Smooth muscle cell (in vitro differentiated cells): ENCODE data around the gene FAM168A. TPM values are rescaled to one million over a fixed set of nuclear protein-coding genes. Genes with fewer than 3 reads are reported as not detected.
A peak's percentile ranks its signal among the peaks of the same experiment; 100 is the strongest.

Source experiments
- DNase-seq: peaks from one replicate; lab custom pipeline; 2025; ENCODE audit not compliant: unreplicated experiment; lab: John Stamatoyannopoulos, UW
- H2AFZ ChIP-seq: fragments of 200-600 bp; sonication (generic); 2 replicates; pipeline ENCODE4 v1.6.0; 2016; ENCODE audit warnings: antibody characterized with exemption, low read depth, mild to moderate bottlenecking
- H3F3A ChIP-seq: fragments of 200-600 bp; sonication (generic); 2 replicates; pipeline ENCODE4 v1.6.0; 2017; ENCODE audit warnings: antibody characterized with exemption, low read depth
- H3K27ac ChIP-seq: fragments of 200-600 bp; sonication (generic); 2 replicates; pipeline ENCODE4 v1.5.1; 2016; ENCODE audit warnings: low read depth, mild to moderate bottlenecking
- H3K27me3 ChIP-seq: fragments of 200-600 bp; sonication (generic); 2 replicates; pipeline ENCODE4 v1.6.1; 2016; ENCODE audit warnings: low read depth, mild to moderate bottlenecking
- H3K36me3 ChIP-seq: fragments of 200-600 bp; sonication (generic); 2 replicates; pipeline ENCODE4 v1.5.1; 2016; ENCODE audit warnings: low read depth
- H3K4me1 ChIP-seq: fragments of 200-600 bp; sonication (generic); 2 replicates; pipeline ENCODE4 v1.5.1; 2016; ENCODE audit warnings: low read depth
- H3K4me2 ChIP-seq: fragments of 200-600 bp; sonication (generic); 2 replicates; pipeline ENCODE4 v1.6.0; 2016; ENCODE audit warnings: mild to moderate bottlenecking
- H3K4me3 ChIP-seq: fragments of 200-600 bp; sonication (generic); 2 replicates; pipeline ENCODE4 v1.5.1; 2016; ENCODE audit warnings: mild to moderate bottlenecking
- H3K79me2 ChIP-seq: fragments of 200-600 bp; sonication (generic); 2 replicates; pipeline ENCODE4 v1.6.0; 2016; ENCODE audit warnings: low read depth, mild to moderate bottlenecking
- H3K9ac ChIP-seq: fragments of 200-600 bp; sonication (generic); 2 replicates; pipeline ENCODE4 v1.6.0; 2016; ENCODE audit warnings: low read depth
- H3K9me3 ChIP-seq: fragments of 200-600 bp; sonication (generic); replicated peaks from 2 replicates; pipeline ENCODE4 v1.5.1; 2016; ENCODE audit warnings: low read depth
- H4K20me1 ChIP-seq: fragments of 200-600 bp; sonication (generic); 2 replicates; pipeline ENCODE4 v1.6.0; 2016; ENCODE audit warnings: low read depth
- WGBS: methylation state at CpG from one replicate; pipeline ENCODE4 v1.1.7; 2016; ENCODE audit warnings: low lambda C conversion rate; 5-methylcytosine and 5-hydroxymethylcytosine counted together
- polyA plus RNA-seq: library from polyadenylated mRNA; unstranded; fragments of >200 nt; fragmentation: Nextera tagmentation; extraction: Ambion mirVana; gene quantifications from 2 replicates; pipeline ENCODE4 v1.2.1, GENCODE V29; 2016
- total RNA-seq: library from RNA; depleted of rRNA; stranded (reverse); fragments of >200 nt; gene quantifications from 2 replicates; pipeline ENCODE4 v1.2.3, GENCODE V29; 2014
- TF ChIP-seq, protein P1 (sequence below): fragments of 200-600 bp; sonication (generic); IDR thresholded peaks from 2 replicates; pipeline ENCODE4 v1.5.1; 2017; ENCODE audit warnings: borderline replicate concordance, mild to moderate bottlenecking, antibody characterized with exemption; ENCODE audit not compliant: insufficient read depth, poor library complexity, severe bottlenecking

The FAM168A gene
- total and polyA plus RNA-seq, 2 experiments from 2014 or later = 10.8 to 32.5 TPM

DNA sequence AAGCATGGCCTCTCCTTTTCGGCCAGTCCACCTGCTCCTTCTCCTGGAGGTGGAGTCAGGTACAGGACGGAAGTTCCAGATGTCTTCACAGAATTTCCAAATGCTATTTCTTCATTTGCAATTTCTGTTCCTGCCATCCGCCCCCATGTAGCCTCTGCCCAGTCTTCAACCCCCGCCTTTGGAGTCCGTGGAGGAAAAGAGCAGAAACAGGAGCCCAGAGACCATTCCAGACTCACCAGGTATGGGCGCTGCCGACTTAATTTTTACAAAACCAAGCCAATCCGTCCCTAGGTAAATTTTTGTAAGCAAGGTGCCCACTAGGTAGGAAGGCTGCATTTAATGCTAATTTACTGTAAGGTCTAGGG is 192.8 kb downstream of the FAM168A start:
- Histone ChIP-seq H3K9ac (no peak overlapping the region), H3K9me3 (no peaks in the 10 kb centered on the region), H3K4me1 (no peaks in the 10 kb centered on the region), H3K36me3 (no peaks in the 10 kb centered on the region), H3K4me3 (no peak overlapping the region), H2AFZ (no peak overlapping the region), H3F3A (no peaks in the 10 kb centered on the region), H3K27me3 (no peaks in the 10 kb centered on the region), H3K27ac (no peak overlapping the region), H4K20me1 (no peaks in the 10 kb centered on the region), H3K79me2 (no peaks in the 10 kb centered on the region), H3K4me2 (no peak overlapping the region)
- DNase-seq = no peak
- TF ChIP-seq, protein P1, sequence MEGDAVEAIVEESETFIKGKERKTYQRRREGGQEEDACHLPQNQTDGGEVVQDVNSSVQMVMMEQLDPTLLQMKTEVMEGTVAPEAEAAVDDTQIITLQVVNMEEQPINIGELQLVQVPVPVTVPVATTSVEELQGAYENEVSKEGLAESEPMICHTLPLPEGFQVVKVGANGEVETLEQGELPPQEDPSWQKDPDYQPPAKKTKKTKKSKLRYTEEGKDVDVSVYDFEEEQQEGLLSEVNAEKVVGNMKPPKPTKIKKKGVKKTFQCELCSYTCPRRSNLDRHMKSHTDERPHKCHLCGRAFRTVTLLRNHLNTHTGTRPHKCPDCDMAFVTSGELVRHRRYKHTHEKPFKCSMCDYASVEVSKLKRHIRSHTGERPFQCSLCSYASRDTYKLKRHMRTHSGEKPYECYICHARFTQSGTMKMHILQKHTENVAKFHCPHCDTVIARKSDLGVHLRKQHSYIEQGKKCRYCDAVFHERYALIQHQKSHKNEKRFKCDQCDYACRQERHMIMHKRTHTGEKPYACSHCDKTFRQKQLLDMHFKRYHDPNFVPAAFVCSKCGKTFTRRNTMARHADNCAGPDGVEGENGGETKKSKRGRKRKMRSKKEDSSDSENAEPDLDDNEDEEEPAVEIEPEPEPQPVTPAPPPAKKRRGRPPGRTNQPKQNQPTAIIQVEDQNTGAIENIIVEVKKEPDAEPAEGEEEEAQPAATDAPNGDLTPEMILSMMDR = no peak
- WGBS = 95% methylated on average over 8 of the region's 8 CpGs

DNA sequence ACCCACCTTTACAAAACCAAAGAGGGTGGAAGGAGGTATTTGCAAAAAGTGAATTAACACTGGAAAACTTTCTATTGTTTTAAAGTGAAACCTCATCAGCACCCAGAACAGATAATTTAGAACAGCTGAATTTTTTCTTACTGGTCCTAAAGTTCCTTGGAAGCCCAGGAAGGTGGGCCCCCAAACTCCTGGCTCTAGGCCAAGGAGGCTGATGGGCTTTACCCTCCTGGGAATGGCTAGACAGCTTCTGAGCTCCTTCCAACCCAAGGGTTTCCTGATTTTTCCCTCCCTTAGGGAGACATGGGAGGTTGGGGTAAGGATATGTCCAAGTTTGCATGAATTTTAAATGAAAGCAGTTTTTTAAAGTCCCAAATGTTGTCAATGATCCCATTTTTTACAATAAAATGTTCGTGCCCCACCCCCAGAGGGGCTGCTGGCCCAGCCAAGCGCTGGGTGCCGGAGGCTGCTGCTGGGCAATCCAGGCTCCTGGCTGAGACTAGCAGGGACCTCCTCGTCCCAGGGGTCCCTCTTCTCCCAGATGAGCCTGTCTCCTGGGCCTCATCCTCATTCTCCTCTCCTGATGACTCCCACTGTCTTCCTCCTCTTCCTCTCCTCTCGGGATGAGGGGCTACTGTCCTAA is 193.3 kb downstream of the FAM168A start:
- no peak overlapping the region for H3K27ac ChIP-seq
- TF ChIP-seq, protein P1 = no peak
- no peaks in the 10 kb centered on the region for H3K27me3 ChIP-seq
- no peaks in the 10 kb centered on the region for H3K36me3 ChIP-seq
- no peak overlapping the region for H2AFZ ChIP-seq
- no peaks in the 10 kb centered on the region for H3K79me2 ChIP-seq
- DNase-seq = no peak
- H3K9ac ChIP-seq = no peak overlapping the region
- WGBS = 96% methylated on average over 5 of the region's 5 CpGs
- H3F3A ChIP-seq = no peaks in the 10 kb centered on the region
- no peaks in the 10 kb centered on the region for H4K20me1 ChIP-seq
- H3K4me2 ChIP-seq = no peak overlapping the region
- H3K4me3 ChIP-seq = no peak overlapping the region
- no peaks in the 10 kb centered on the region for H3K4me1 ChIP-seq
- no peaks in the 10 kb centered on the region for H3K9me3 ChIP-seq

DNA sequence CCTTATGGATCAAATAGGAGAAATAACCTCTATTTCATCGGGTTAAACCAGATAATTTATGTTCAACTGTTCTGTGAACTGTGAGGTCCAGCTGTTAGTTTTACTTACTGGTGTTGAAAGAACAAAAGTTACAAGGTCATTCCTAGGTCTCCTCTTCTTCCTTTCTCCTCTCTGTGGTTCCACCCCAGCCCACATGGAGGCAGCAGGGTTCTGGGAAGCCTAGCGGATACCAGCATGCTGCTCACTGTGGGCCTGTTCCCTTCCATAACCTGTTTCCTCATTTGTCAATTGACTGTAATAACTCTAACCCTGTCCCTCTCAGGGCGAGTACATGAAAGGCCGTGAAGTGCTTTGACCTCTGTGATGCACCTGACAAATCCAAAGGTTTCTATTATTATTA is 193.9 kb downstream of the FAM168A start:
- Histone ChIP-seq H3K79me2 (no peaks in the 10 kb centered on the region), H3K4me3 (no peak overlapping the region), H3K4me2 (no peak overlapping the region), H4K20me1 (no peaks in the 10 kb centered on the region), H3K9me3 (no peaks in the 10 kb centered on the region), H3K27me3 (no peaks in the 10 kb centered on the region), H3K4me1 (no peaks in the 10 kb centered on the region), H3K27ac (no peak overlapping the region), H3K9ac (no peak overlapping the region), H3F3A (no peaks in the 10 kb centered on the region), H3K36me3 (no peaks in the 10 kb centered on the region), H2AFZ (no peak overlapping the region)
- 79% methylated on average over 4 of the region's 4 CpGs for WGBS
- TF ChIP-seq, protein P1 = peak; percentile 46
- no peak for DNase-seq

DNA sequence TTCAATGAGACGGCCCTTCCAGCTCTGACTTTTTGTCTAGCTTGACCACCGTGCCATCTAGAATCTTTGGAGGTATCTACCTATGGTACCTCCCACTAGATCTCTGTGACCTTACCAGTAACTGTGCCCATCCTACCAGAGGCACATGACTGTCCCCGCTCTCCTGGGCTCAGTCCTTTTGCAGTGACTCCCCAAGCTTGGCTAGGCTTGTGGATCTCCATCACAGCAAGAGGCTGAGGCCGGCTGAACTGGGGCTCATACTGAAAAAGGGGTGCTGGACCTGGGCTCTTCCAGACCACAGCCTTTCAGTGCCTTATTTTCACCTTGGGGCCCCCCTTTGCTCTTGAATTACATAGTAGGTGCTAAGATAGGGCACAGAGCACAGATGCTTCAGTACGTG is 194.4 kb downstream of the FAM168A start:
- Histone ChIP-seq H3K9me3 (no peaks in the 10 kb centered on the region), H2AFZ (no peak overlapping the region), H3K4me2 (no peak overlapping the region), H3K4me1 (no peaks in the 10 kb centered on the region), H3K27me3 (no peaks in the 10 kb centered on the region), H4K20me1 (no peaks in the 10 kb centered on the region), H3K9ac (no peak overlapping the region), H3K27ac (no peak overlapping the region), H3F3A (no peaks in the 10 kb centered on the region), H3K79me2 (no peaks in the 10 kb centered on the region), H3K4me3 (no peak overlapping the region), H3K36me3 (no peaks in the 10 kb centered on the region)
- WGBS = 91% methylated on average over 5 of the region's 5 CpGs
- TF ChIP-seq, protein P1 = no peak
- DNase-seq = no peak
